ENCODE data around the gene TBPL1. TPM values are rescaled to one million over a fixed set of nuclear protein-coding genes. Genes with fewer than 3 reads are reported as not detected.
A peak's percentile ranks its signal among the peaks of the same experiment; 100 is the strongest.

The TBPL1 gene
- total RNA-seq, 1 donor from 2014 or later, result 8.4 TPM

GRCh38 chr6:134003542-134003951, 50.5 kb downstream of the TBPL1 start:
- ATAC-seq, result peak; percentile 67
- no peak for DNase-seq (ENCODE audit: low spot score)

GRCh38 chr6:134004714-134005113, 51.7 kb downstream of the TBPL1 start:
- DNase-seq (ENCODE audit: low spot score), result no peak
- ATAC-seq, result no peak

- ATAC-seq (no peak), DNase-seq (ENCODE audit: low spot score) (no peak)
These were observed 52.8 kb downstream of the TBPL1 start for GRCh38 chr6:134005800-134006199.

- DNase-seq (ENCODE audit: low spot score) (peak; percentile 62), ATAC-seq (peak; percentile 77)
These were observed 54.1 kb downstream of the TBPL1 start for GRCh38 chr6:134007077-134007476.

- ATAC-seq (no peak), DNase-seq (ENCODE audit: low spot score) (no peak)
These were observed 56.9 kb downstream of the TBPL1 start for GRCh38 chr6:134009876-134010275.

GRCh38 chr6:134010400-134010799, 57.4 kb downstream of the TBPL1 start:
- no peak for ATAC-seq

GRCh38 chr6:134010974-134011373, 58.0 kb downstream of the TBPL1 start:
- no peak for DNase-seq (ENCODE audit: low spot score)
- ATAC-seq, result no peak

More at GRCh38 chr6:134010400-134010799, 57.4 kb downstream of the TBPL1 start:
- no peak for DNase-seq (ENCODE audit: low spot score)

GRCh38 chr6:134014588-134015137, 61.6 kb downstream of the TBPL1 start:
- DNase-seq (ENCODE audit: low spot score) (no peak), ATAC-seq (no peak)

GRCh38 chr6:134015719-134016557, 62.9 kb downstream of the TBPL1 start:
- DNase-seq (ENCODE audit: low spot score), result no peak
- ATAC-seq, result no peak

- DNase-seq (ENCODE audit: low spot score) (no peak), ATAC-seq (no peak)
These were observed 63.5 kb downstream of the TBPL1 start for GRCh38 chr6:134016558-134016814.

- ATAC-seq, result no peak
- DNase-seq (ENCODE audit: low spot score), result no peak
These were observed 67.0 kb downstream of the TBPL1 start for GRCh38 chr6:134020071-134020470.

GRCh38 chr6:134020543-134020942, 67.5 kb downstream of the TBPL1 start:
- DNase-seq (ENCODE audit: low spot score), result no peak
- no peak for ATAC-seq

- ATAC-seq (no peak), DNase-seq (ENCODE audit: low spot score) (no peak)
These were observed 67.9 kb downstream of the TBPL1 start for GRCh38 chr6:134020968-134021367.

- DNase-seq (ENCODE audit: low spot score) (no peak), ATAC-seq (no peak)
These were observed 68.5 kb downstream of the TBPL1 start for GRCh38 chr6:134021396-134022122.

GRCh38 chr6:134022650-134023049, 69.6 kb downstream of the TBPL1 start:
- ATAC-seq (no peak), DNase-seq (ENCODE audit: low spot score) (no peak)

GRCh38 chr6:134026597-134026996, 73.6 kb downstream of the TBPL1 start:
- ATAC-seq (peak; percentile 86), DNase-seq (ENCODE audit: low spot score) (no peak)

- DNase-seq (ENCODE audit: low spot score) (no peak), ATAC-seq (no peak)
These were observed 75.4 kb downstream of the TBPL1 start for GRCh38 chr6:134028438-134028837.

- no peak for ATAC-seq
- no peak for DNase-seq (ENCODE audit: low spot score)
These were observed 76.8 kb downstream of the TBPL1 start for GRCh38 chr6:134029495-134030455.

GRCh38 chr6:134031696-134032255, 78.8 kb downstream of the TBPL1 start:
- DNase-seq (ENCODE audit: low spot score), result no peak
- no peak for ATAC-seq

- ATAC-seq (no peak), DNase-seq (ENCODE audit: low spot score) (no peak)
These were observed 81.5 kb downstream of the TBPL1 start for GRCh38 chr6:134034478-134034877.

Measured in left lobe of liver (tissue), 2 donors.